HG02852 (cell line): ENCODE measurements around the gene CAPN15.

Experiments
- ATAC-seq: cut with Tn5 transposase; IDR thresholded peaks from one replicate; pipeline ENCODE4 v1.9.1; 2021; ENCODE audit warnings: mild to moderate bottlenecking, moderate library complexity; ENCODE audit not compliant: unreplicated experiment

CAPN15 gene

DNA sequence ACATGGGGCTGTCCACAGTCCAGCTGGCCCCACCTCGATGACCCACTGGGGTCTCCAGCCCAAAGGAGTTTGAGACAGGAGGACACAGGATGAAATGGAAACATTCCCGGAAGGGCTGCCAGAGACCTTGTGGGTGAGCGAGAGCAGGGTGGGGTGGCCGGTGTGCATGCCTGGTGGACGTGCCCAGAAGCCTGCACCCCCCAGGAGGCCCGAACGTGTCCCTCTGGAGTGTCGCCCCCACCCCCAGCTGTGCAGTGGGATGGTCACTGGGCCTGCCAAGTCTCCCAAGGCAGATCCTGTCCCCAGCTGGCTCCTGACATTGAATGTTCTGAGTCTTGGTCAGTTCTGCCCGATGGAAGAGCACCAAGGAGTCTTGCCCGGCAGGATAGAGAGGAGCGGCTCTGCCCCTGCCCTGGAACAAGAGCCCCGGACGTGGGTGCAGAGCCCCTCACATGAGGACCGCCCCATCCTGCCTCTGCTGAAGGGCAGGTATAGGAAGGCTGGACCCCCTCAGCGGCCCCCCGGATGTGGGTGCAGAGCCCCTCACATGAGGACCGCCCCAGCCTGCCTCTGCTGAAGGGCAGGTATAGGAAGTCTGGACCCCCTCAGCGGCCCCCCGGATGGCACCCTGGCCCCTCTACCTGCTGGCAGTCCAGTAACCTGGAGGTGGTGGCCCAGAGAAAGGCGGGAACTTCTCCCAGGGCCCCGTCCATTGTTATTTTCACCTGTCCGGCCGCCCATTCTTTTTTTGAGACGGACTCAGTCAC lies 3.1 kb upstream of the CAPN15 start:
- no peak for ATAC-seq

DNA sequence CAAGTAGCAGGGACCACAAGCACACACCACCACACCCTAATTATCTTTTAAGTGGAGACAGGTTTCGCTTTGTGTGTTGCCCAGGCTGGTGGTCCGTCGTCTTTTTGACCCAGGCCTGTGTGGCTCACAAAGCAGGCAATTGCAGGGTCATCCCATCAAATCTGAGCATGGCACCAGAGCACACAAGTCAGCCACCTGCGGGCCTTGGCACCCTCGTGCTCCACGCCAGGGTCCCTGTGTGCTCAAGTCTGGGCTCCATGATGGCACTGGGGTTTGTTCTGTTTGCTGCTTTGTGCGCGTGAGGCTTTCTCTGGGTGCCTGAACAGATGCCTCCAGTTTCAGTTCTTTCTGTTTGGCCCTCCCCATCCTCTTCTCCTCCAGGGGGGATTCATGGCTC lies 2.4 kb upstream of the CAPN15 start:
- no peak for ATAC-seq

GRCh38 chr16:525520-526180 lies 1.9 kb upstream of the CAPN15 start:
- ATAC-seq, result no peak

DNA sequence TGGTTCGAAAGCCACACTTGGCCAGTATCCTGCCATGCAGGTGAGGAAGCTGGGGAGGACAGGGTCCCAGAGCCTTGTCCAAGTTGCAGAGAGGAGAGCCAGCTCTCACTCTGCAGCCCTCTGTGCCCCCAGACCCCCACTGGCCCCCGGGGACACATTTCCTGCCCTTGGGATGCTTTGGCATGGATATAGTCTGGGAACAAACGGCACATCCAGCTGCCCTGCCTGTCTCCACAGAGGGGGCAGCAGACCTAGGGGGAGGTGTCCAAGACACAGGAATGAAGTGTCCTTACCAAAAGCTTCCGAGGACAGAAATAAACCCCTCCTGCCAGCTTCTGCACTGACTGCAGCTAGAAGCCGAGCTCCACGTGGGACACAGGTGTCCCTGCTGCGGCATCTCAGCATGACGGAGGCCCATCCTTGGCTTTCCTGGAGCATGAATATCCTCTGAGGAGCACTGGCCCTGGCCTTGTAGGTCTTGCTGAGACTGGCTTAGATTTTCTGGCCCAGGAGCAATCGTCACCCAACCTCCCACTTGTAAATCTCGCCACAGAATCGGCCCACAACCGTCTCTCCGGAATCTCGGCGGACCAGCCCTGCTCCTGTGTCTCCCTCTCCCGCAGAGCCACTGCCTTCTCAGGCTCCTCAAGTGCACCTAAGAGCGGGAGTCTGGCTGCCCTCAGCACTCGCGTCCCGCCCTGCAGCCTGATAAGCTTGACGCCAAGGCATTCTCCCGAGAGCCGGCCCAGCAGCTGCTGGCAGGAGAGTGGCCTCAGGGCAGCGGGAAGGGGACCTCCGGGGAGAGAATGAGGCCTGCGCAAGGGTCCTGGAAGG lies 1.1 kb upstream of the CAPN15 start:
- no peak for ATAC-seq

- no peak for ATAC-seq
Observed at GRCh38 chr16:528111-529011, 849 bp downstream of the CAPN15 start.

DNA sequence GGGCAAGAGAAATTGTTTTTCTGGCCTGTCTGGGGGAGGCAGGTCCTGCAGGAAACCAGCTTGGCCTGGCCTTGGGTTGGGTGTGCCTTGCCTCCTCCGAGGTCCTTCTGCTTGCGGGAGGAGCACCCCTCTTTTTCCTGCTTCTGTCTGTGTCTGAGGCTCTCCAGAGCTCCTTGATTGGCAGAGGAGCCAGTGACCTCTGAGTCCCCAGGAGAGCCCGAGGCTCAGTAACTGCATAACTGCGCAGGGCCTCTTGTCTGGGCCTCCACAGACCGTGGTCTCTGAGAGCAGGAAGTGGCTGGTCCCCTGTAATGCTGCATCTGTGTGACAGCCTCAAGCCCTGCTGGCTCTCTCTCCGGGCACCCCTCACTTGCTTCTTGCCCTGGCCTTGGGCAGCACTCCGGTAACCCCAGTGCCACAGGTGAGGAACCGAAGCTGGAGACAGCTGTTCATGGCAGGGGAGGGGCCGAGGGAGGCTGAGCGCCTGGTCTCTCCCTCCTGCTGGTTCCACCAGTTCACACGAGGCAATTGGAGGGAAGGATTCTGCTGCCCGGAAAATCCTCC lies 1.6 kb downstream of the CAPN15 start:
- ATAC-seq, result no peak

- ATAC-seq, result no peak
Observed at GRCh38 chr16:530111-530817, 2.8 kb downstream of the CAPN15 start.

- no peak for ATAC-seq
Observed at GRCh38 chr16:531494-532125, 4.1 kb downstream of the CAPN15 start.

- ATAC-seq, result no peak
Observed at GRCh38 chr16:533391-534123, 6.0 kb downstream of the CAPN15 start.

DNA sequence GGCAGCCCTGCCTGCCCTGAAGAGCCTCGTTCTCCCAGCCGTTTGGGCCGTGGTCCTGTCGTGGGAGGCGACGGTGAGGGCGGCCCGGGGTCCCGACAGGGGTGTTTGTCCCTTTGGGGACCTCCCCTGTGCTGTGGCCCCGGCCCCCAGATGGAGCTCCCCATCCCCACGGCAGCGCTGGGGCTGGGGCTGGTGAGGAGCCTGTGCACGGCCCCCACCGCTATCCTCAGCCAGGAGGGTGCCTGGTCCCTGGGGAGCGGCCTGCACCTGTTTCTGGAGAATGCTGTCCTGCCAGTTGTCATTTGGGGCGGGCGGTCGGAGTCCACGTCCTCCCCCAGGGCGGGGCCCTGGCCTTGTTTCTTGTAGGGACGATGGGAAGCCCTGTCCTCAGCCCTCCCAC lies 6.6 kb downstream of the CAPN15 start:
- ATAC-seq, result no peak

GRCh38 chr16:534856-535445 lies 7.4 kb downstream of the CAPN15 start:
- ATAC-seq, result no peak

GRCh38 chr16:535446-536405 lies 8.2 kb downstream of the CAPN15 start:
- no peak for ATAC-seq

DNA sequence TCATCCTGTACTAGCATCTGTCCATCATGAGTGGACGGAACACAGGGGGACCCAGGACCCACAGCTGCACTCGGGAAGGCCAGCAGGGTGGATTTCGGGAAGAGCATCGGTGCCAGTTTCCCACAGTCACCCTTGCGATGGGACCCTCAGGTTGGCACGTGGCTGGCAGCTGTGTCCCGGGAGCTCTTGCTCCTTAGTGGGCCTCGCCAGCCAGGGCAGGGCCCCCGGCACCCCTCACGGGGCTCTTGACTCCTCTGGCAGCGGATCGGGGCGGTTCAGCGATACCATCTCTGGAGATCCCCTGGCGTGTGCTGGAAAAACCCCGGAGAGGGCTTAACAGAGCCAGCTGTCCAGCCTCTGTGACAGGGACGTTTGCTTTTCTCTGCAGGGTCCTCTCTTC lies 9.2 kb downstream of the CAPN15 start:
- no peak for ATAC-seq

DNA sequence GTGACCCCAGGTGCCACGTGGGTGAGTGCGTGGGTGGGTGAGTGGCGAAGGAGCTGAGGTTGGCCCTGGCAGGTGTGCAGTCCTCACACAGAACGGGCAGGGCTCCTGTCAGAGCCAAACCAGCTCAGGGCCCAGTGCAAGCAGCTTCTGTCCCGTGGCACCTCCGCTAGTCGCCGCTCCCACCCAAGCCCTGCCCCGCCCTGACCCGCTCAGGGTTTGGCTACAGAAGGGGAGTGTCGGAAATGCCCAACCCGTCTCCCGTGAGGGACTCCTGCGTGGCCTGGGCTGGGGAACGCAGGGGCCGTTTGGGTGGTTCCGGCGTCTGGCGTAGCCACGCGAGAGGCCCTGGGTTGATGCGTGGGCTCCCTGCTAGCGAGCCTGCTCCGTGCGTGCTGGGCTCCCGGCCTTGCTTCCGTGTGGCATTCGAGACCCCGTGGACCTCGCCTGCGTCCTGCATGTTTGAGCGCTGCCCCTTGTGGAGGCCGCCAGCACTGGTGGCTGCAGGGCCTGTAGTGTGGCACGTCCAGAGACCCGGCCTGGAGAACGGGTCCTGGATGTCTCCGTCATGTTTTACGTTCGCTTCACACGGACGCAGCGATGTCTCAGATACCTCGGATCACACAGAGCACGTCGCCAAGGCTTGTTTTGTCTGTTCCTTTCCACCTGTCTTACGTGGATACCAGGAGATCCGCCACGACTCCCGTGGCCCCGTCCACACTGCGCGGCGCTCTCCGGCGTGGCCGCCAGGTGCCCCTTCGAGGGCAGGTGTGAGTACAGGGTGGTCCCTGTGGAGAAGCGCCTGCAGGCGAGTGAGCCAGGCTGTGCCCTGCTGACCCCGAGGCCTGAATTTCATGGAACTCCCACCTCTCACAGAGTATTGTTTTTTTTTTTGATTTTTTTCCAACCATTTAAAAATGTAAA lies 10.2 kb downstream of the CAPN15 start:
- ATAC-seq, result no peak

DNA sequence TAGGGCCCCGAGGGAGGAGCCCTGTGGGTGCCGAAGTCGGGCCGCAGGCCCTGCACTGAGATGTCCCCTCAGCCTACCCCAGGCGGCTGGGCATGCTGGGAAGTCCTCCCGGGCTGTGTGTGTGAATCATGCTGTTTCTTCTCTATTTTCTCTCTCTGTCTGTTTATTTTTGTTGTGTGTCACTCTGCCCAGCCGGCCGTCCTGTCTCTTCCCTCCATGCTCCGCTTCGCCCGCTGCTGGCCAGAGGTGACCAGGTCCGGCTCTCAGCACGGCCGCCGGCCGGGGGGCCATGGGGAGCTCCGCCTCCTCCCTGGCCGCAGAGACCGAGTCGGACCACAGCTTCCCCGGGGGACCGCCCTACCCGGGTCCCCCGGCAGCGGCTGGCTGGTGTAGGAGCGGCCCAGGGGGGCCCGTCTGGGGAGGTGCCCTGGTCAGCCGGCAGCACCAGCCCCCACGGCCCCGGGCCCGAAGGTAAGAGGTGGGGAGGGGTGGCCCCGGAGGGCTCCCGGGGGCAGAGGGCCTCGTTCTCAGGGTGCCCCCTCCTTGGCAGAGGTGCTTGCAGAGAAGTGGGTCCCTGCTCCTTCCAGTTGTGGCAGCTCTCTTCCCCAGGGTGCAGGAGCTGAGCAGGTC lies 12.5 kb downstream of the CAPN15 start:
- ATAC-seq, result no peak
